SIG-M5 (cell line): Measurements from ENCODE around the gene SLC44A3.

Experiments
- DNase-seq: peaks from one replicate; lab custom pipeline; 2025; lab: John Stamatoyannopoulos, UW

Gene SLC44A3

GRCh38 chr1:94801919-94802546 lies 18.1 kb upstream of the SLC44A3 start:
- no peak for DNase-seq

- DNase-seq, result no peak
Measured at GRCh38 chr1:94803106-94803505, 17.1 kb upstream of the SLC44A3 start.

- no peak for DNase-seq
Measured at GRCh38 chr1:94803517-94804441, 16.4 kb upstream of the SLC44A3 start.

GRCh38 chr1:94804442-94804837 lies 15.7 kb upstream of the SLC44A3 start:
- no peak for DNase-seq

GRCh38 chr1:94805912-94806311 lies 14.2 kb upstream of the SLC44A3 start:
- no peak for DNase-seq

- DNase-seq, result no peak
Measured at GRCh38 chr1:94806441-94806871, 13.7 kb upstream of the SLC44A3 start.

- no peak for DNase-seq
Measured at GRCh38 chr1:94807742-94808491, 12.2 kb upstream of the SLC44A3 start.

- no peak for DNase-seq
Measured at GRCh38 chr1:94808669-94809068, 11.5 kb upstream of the SLC44A3 start.

- no peak for DNase-seq
Measured at GRCh38 chr1:94812985-94813384, 7.2 kb upstream of the SLC44A3 start.

GRCh38 chr1:94816030-94816429 lies 4.1 kb upstream of the SLC44A3 start:
- no peak for DNase-seq

GRCh38 chr1:94817712-94818111 lies 2.4 kb upstream of the SLC44A3 start:
- no peak for DNase-seq

GRCh38 chr1:94819238-94819944 lies 766 bp upstream of the SLC44A3 start:
- no peak for DNase-seq

GRCh38 chr1:94820936-94821335 lies 779 bp downstream of the SLC44A3 start:
- DNase-seq, result no peak

GRCh38 chr1:94821636-94822305 lies 1.6 kb downstream of the SLC44A3 start:
- no peak for DNase-seq

GRCh38 chr1:94823116-94823515 lies 3.0 kb downstream of the SLC44A3 start:
- DNase-seq, result no peak

- DNase-seq, result no peak
Measured at GRCh38 chr1:94825936-94826335, 5.8 kb downstream of the SLC44A3 start.

- DNase-seq, result no peak
Measured at GRCh38 chr1:94827434-94827833, 7.3 kb downstream of the SLC44A3 start.

- no peak for DNase-seq
Measured at GRCh38 chr1:94828251-94828650, 8.1 kb downstream of the SLC44A3 start.

GRCh38 chr1:94831641-94832040 lies 11.5 kb downstream of the SLC44A3 start:
- DNase-seq, result peak; percentile 44

- DNase-seq, result no peak
Measured at GRCh38 chr1:94832446-94832845, 12.3 kb downstream of the SLC44A3 start.

- DNase-seq, result no peak
Measured at GRCh38 chr1:94832931-94833585, 12.9 kb downstream of the SLC44A3 start.
